ENCODE data around the gene ATP5ME. TPM values are rescaled to one million over a fixed set of nuclear protein-coding genes. Genes with fewer than 3 reads are reported as not detected.

The ATP5ME gene
- total and polyA plus RNA-seq, 3 donors from 2014 or later: 123 to 299 (median 139) TPM

DNA sequence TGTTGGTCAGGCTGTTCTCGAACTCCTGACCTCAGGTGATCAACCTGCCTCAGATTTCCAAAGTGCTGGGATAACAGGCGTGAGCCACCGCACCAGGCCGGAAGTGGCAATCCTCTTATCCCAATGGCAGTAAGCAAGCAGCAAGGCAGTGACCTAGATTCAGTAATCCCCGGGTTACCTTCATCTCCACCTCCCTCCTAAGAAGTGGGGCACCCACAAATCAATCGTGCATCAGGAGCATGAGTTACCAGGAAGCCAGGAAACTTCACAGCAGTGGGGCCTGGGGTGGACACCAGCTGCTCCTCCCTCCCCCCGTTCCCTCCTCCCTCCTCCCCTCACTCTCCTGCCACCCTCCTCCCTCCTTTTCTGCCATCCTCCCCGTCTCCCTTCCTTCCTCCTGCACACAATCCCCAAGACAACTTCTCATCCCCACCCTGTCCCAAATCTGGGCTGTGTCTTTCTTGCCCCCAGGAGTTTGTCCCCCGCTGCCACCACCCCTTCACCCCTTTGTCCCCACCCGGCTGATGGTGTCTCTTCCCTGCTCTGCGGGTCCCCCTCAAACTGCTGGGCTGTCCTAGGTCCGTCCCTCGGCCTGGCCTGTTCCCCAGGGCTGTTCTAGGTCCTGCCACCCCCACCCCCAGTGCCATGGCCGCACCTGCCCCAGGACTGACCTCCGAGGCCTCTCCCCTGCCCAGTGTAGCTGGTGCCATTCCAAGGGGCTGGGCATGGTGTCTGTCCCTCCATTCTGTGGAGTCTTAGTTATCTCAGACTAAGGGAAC lies 46.5 kb downstream of the ATP5ME start:
- no peak overlapping the region for H3K27ac ChIP-seq
- no peak overlapping the region for H3K4me3 ChIP-seq
- no peak for TF ChIP-seq CTCF (IDR thresholded peaks at IDR 0.05)
- no peak for TF ChIP-seq POLR2A (IDR thresholded peaks at IDR 0.05)
- no peak for DNase-seq
- intact Hi-C loops (cut with DNase I; ENCODE audit: low total_unique reads): no loop called here
- 82 to 83% methylated on average over 13 to 14 of the region's 15 CpGs for WGBS, 2 donors
- H3K4me1 ChIP-seq: no peaks in the 10 kb centered on the region
- no peaks in the 10 kb centered on the region for H3K9me3 ChIP-seq
- H3K27me3 ChIP-seq: no peaks in the 10 kb centered on the region
- no peaks in the 10 kb centered on the region for H3K36me3 ChIP-seq (ENCODE audit: low read depth, missing control alignments)

- H3K4me3 ChIP-seq: no peak overlapping the region
- H3K36me3 ChIP-seq (ENCODE audit: low read depth, missing control alignments): no peaks in the 10 kb centered on the region
- H3K9me3 ChIP-seq: no peaks in the 10 kb centered on the region
- no peaks in the 10 kb centered on the region for H3K27me3 ChIP-seq
- H3K4me1 ChIP-seq: no peaks in the 10 kb centered on the region
- 75 to 82% methylated on average over 17 to 20 of the region's 20 CpGs for WGBS, 2 donors
- no peak overlapping the region for H3K27ac ChIP-seq
- DNase-seq: no peak
- intact Hi-C loops (cut with DNase I; ENCODE audit: low total_unique reads): no loop called here
- TF ChIP-seq CTCF (IDR thresholded peaks at IDR 0.05): no peak
- no peak for TF ChIP-seq POLR2A (IDR thresholded peaks at IDR 0.05)
These were observed 47.6 kb downstream of the ATP5ME start for GRCh38 chr4:626201-627091.

DNA sequence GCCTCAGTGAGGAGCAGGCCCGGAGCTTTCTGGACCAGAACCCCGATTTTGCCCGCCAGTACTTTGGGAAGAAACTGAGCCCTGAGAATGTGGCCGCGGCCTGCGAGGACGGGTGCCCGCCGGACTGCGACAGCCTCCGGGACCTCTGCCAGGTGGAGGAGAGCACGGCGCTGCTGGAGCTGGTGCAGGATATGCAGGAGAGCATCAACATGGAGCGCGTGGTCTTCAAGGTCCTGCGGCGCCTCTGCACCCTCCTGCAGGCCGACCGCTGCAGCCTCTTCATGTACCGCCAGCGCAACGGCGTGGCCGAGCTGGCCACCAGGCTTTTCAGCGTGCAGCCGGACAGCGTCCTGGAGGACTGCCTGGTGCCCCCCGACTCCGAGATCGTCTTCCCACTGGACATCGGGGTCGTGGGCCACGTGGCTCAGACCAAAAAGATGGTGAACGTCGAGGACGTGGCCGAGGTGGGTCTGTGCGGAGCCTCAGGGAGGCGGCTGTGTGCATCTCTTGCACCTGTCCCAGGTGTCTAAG lies 48.4 kb downstream of the ATP5ME start:
- 90 to 100% methylated on average over 5 to 39 of the region's 39 CpGs for WGBS, 2 donors
- Histone ChIP-seq H3K9me3 (no peaks in the 10 kb centered on the region), H3K4me3 (no peak overlapping the region), H3K27me3 (no peaks in the 10 kb centered on the region), H3K4me1 (no peaks in the 10 kb centered on the region), H3K27ac (no peak overlapping the region), H3K36me3 (ENCODE audit: low read depth, missing control alignments) (no peaks in the 10 kb centered on the region)
- intact Hi-C loops (cut with DNase I; ENCODE audit: low total_unique reads): no loop called here
- TF ChIP-seq CTCF (IDR thresholded peaks at IDR 0.05) (no peak), POLR2A (IDR thresholded peaks at IDR 0.05) (no peak)
- no peak for DNase-seq

GRCh38 chr4:624705-625590 lies 49.1 kb downstream of the ATP5ME start, which contains the start of gene PDE6B:
TSS of gene PDE6B (plus strand) at chr4:625573. CDS start at chr4:625627, 54 bp downstream.
- intact Hi-C loops (cut with DNase I; ENCODE audit: low total_unique reads): no loop called here
- WGBS, 2 donors: 65 to 81% methylated on average over 7 to 21 of the region's 21 CpGs
- Histone ChIP-seq H3K27me3 (no peaks in the 10 kb centered on the region), H3K36me3 (ENCODE audit: low read depth, missing control alignments) (no peaks in the 10 kb centered on the region), H3K27ac (no peak within 1 kb of the TSS), H3K9me3 (no peaks in the 10 kb centered on the region), H3K4me3 (no peak within 1 kb of the TSS), H3K4me1 (no peaks in the 10 kb centered on the region)
- no peak for DNase-seq
- no peak for TF ChIP-seq CTCF (IDR thresholded peaks at IDR 0.05)
- no peak for TF ChIP-seq POLR2A (IDR thresholded peaks at IDR 0.05)
